ENCODE measurements around the gene TEX101.

Gene TEX101

DNA sequence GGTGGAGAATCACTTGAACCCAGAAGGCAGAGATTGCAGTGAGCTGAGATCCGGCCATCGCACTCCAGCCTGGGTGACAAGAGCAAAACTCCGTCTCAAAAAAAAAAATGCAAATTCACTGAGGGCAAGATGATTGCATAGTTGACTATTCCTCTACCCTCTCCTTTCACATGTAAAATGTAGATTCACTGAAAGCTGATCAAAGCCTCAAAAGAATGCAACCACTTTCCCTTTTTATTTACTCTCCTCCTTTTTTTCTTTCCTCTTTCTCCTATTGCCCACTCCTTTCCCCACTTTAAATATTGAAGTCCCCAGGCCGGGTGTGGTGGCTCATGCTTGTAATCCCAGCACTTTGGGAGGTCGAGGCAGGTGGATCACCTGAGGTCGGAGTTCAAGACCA lies 6.3 kb downstream of the TEX101 start:
- no peak for DNase-seq
- peaks cover 5% of the 10 kb centered on the region for H3K27me3 Mint-ChIP-seq (ENCODE audit: low read depth, poor library complexity)
- no peak overlapping the region for H3K4me3 Mint-ChIP-seq
- H3K36me3 Mint-ChIP-seq (ENCODE audit: low read depth) = no peaks in the 10 kb centered on the region
- H3K9me3 Mint-ChIP-seq = peaks cover 40% of the 10 kb centered on the region
- TF ChIP-seq, protein P1, sequence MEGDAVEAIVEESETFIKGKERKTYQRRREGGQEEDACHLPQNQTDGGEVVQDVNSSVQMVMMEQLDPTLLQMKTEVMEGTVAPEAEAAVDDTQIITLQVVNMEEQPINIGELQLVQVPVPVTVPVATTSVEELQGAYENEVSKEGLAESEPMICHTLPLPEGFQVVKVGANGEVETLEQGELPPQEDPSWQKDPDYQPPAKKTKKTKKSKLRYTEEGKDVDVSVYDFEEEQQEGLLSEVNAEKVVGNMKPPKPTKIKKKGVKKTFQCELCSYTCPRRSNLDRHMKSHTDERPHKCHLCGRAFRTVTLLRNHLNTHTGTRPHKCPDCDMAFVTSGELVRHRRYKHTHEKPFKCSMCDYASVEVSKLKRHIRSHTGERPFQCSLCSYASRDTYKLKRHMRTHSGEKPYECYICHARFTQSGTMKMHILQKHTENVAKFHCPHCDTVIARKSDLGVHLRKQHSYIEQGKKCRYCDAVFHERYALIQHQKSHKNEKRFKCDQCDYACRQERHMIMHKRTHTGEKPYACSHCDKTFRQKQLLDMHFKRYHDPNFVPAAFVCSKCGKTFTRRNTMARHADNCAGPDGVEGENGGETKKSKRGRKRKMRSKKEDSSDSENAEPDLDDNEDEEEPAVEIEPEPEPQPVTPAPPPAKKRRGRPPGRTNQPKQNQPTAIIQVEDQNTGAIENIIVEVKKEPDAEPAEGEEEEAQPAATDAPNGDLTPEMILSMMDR (IDR thresholded peaks at IDR 0.05) = no peak
- H3K27ac Mint-ChIP-seq = no peak overlapping the region
- H3K4me1 Mint-ChIP-seq = no peaks in the 10 kb centered on the region

DNA sequence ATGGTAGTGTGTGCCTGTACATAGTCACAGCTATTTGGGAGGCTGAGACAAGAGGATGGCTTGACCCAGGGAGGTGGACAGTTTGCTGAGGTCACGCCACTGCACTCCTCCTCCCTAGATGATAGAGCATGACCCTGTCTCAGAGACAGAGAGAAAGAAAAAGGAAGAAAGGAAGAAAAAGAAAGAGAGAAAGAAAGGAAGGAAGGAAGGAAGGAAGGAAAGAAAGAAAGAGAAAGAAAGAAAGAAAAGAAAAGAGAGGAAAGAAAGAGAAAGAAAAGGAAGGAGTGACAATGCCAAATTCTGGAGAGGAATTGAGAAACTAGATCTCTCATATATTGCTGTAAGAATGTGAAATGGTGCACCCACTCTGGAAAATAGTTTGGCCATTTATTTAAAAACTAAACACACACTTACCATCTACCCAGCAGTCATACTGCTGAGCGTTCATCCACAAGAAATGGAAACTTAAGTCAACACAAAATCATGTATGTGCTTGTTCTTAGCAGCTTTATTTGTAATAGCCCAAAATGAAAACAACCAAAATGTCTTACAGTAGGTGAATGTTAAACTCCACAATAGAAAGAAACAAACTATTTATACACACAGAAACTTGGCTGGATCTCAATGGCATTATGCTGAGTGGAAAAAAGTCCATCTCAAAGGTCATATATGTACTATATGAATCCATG lies 7.5 kb downstream of the TEX101 start:
- no peak for DNase-seq
- Mint-ChIP-seq H3K4me3 (no peak overlapping the region), H3K36me3 (ENCODE audit: low read depth) (no peaks in the 10 kb centered on the region)

GRCh38 chr19:43422689-43423066 lies 8.0 kb downstream of the TEX101 start:
- H3K4me1 Mint-ChIP-seq = no peaks in the 10 kb centered on the region
- TF ChIP-seq, protein P1 (IDR thresholded peaks at IDR 0.05) = no peak
- H3K9me3 Mint-ChIP-seq = peaks cover 29% of the 10 kb centered on the region
- no peaks in the 10 kb centered on the region for H3K36me3 Mint-ChIP-seq (ENCODE audit: low read depth)
- no peak overlapping the region for H3K4me3 Mint-ChIP-seq
- no peak overlapping the region for H3K27ac Mint-ChIP-seq
- H3K27me3 Mint-ChIP-seq (ENCODE audit: low read depth, poor library complexity) = peaks cover 7% of the 10 kb centered on the region
- DNase-seq = no peak

More for the DNA sequence above, 7.5 kb downstream of the TEX101 start:
- TF ChIP-seq, protein P1 (IDR thresholded peaks at IDR 0.05) = no peak
- Mint-ChIP-seq H3K27me3 (ENCODE audit: low read depth, poor library complexity) (peaks cover 5% of the 10 kb centered on the region), H3K4me1 (no peaks in the 10 kb centered on the region), H3K27ac (no peak overlapping the region), H3K9me3 (peaks cover 32% of the 10 kb centered on the region)

DNA sequence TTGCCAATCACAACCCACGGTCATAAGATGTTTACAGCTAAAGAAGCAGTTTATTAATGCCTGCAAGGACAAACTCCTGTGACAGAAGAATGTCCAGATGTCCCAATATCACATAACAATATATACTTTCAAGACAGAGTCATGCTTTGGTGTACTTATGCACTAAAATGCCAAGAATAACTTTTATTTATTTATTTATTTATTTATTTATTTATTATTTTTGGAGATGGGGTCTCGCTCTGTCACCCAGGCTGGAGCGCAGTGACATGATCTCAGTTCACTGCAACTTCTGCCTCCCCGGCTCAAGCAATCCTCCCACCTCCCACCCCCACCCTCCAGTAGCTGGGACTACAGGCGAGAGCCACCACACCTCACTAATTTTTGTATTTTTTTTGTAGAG lies 9.1 kb downstream of the TEX101 start:
- Mint-ChIP-seq H3K9me3 (peaks cover 19% of the 10 kb centered on the region), H3K4me1 (no peaks in the 10 kb centered on the region), H3K4me3 (no peak overlapping the region), H3K36me3 (ENCODE audit: low read depth) (no peaks in the 10 kb centered on the region), H3K27me3 (ENCODE audit: low read depth, poor library complexity) (peaks cover 11% of the 10 kb centered on the region), H3K27ac (no peak overlapping the region)
- TF ChIP-seq, protein P1 (IDR thresholded peaks at IDR 0.05) = no peak
- DNase-seq = no peak

DNA sequence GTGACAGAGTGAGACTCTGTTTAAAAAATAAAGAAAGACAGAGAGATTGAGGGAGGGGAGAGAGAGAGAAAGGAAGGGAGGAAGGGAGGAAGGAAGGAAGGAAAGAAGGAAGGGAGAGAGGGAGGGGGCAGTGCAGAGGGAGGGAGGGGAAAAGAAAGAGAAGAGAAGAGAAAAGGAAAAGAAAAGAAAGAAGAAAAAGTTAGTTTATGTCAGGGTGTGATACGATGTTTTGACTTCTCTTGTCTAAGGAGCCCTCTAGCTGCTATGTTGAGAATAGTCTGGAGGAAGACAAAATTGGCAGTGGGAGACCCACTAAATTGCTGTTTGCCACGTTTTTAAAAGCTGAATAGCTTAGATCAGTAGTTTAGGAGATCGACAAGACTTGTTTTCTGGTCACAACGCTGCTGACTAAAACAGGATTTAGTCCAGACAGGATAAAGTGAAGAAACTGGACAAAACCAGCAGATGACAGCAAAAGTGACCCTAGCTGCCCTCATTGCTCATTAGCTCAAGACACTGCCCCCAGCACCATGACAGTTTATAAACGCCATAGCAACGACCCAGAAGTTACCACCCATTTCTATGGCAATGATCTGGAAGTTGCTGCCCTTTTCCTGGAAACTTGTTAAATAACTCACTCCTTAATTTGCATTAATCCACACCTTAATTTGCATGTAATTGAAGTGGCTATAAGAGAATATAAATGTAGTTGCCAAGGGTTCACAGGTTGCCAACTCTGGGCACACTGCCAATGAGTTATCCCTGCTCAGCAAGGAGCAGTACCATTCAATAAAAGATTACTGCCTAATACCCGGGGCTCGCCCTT lies 11.1 kb downstream of the TEX101 start:
- TF ChIP-seq, protein P1 (IDR thresholded peaks at IDR 0.05) = no peak
- Mint-ChIP-seq H3K9me3 (peaks cover 18% of the 10 kb centered on the region), H3K36me3 (ENCODE audit: low read depth) (no peaks in the 10 kb centered on the region), H3K27me3 (ENCODE audit: low read depth, poor library complexity) (peaks cover 9% of the 10 kb centered on the region), H3K4me1 (no peaks in the 10 kb centered on the region), H3K27ac (no peak overlapping the region), H3K4me3 (no peak overlapping the region)
- no peak for DNase-seq
